Prostate gland (tissue), 2 donors: ENCODE results near the gene VIPAS39.

Experiments used
- CTCF ChIP-seq, 4 experiments: fragments of 200-600 bp in 2 of 4; fragments of 450-650 bp in 2 of 4; sonication (generic) in 2 of 4; IDR thresholded peaks; 1 replicate in 3 of 4; 2 replicates in 1 of 4; pipeline ENCODE4 v1.5.1; 2016 to 2019; ENCODE audit warnings: antibody characterized with exemption in 4 of 4, mild to moderate bottlenecking in 2 of 4, moderate library complexity in 2 of 4
- POLR2A ChIP-seq: fragments of 450-650 bp; IDR thresholded peaks from one replicate; pipeline ENCODE4 v1.6.1; 2016; ENCODE audit warnings: antibody characterized with exemption, mild to moderate bottlenecking
- POLR2AphosphoS5 ChIP-seq: sonication (generic); formaldehyde crosslinking; IDR thresholded peaks from one replicate; pipeline ENCODE4 v1.6.1; 2017; ENCODE audit warnings: antibody characterized with exemption

- TF ChIP-seq POLR2A: no peak
- TF ChIP-seq CTCF (IDR thresholded peaks at IDR 0.05): no peak
- no peak for TF ChIP-seq POLR2AphosphoS5
Observed at GRCh38 chr14:77502109-77502782, 44.8 kb upstream of the VIPAS39 start.
